HG03378 (cell line): Measurements from ENCODE around the gene ATP2A3.

Experiments used
- ATAC-seq: cut with Tn5 transposase; IDR thresholded peaks from one replicate; pipeline ENCODE4 v1.9.1; 2021; ENCODE audit warnings: mild to moderate bottlenecking, moderate library complexity; ENCODE audit not compliant: unreplicated experiment

ATP2A3 gene

DNA sequence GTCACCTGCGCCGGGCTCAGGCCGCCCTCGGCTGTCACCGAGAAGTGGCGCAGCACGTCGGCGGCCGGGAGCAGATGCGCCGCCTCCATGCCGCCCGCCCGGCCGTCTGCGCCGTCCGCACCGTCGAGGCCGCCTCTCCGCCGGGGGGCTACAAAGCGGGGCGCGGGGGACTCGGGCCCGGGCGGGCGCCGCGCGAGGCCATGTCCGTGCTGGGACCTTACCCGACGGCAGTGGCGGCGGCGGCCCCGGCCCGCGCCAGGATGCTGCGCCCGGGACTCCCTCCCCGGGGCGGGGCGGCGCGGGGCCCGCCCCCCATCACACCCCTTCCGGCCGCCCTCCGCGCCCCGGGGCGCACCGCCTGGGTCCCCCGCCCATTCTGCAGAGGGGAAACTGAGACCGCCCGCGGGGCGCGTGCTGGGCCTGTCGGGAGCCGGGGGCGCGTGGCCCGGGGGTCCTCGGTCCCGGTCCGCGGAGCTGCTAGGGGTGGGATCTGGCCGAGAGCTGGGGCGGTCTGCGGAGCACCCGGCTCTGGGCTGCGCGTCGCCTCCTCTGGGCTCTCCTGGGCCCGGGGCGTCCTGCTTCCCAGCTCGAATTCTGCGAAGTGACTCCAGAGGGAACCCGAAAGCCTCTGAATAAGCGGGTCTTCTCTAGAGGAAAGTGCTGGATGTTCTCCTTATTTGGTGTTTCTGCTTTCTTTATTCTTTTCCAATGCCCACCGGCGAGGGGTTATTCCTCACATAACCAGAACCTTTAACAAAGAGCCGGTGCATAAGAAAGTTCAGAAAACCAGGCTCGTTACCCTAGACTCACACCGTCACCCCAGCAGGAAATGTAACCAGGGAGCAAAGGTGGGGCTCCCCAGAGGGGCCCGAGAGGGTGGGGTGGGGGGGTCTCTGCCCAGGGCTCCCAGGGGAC, at the start of gene ATP2A3:
ATP2A3 (minus strand) TSS at position 235 of the 915 bp plus-strand sequence; CDS start at position 89, 146 bp downstream.
- no peak for ATAC-seq

DNA sequence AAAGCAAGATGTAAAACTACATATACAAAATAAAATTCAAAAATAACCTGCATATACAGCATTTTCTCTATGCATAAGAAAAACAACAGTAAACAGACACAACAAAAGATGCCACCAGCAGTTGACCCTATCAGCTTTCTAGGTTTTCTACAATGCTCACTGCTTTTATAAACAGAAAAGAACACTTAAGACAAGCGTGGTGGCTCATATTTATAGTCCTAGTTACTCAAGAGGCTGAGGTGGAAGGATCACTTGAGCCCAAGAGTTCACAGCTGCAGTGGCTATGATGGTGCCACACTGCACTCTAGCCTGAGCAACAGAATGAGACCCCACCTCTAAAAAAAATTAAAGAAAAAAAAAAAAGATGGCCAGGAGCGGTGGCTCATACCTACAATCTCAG, 46.5 kb upstream of the ATP2A3 start:
- ATAC-seq: no peak

DNA sequence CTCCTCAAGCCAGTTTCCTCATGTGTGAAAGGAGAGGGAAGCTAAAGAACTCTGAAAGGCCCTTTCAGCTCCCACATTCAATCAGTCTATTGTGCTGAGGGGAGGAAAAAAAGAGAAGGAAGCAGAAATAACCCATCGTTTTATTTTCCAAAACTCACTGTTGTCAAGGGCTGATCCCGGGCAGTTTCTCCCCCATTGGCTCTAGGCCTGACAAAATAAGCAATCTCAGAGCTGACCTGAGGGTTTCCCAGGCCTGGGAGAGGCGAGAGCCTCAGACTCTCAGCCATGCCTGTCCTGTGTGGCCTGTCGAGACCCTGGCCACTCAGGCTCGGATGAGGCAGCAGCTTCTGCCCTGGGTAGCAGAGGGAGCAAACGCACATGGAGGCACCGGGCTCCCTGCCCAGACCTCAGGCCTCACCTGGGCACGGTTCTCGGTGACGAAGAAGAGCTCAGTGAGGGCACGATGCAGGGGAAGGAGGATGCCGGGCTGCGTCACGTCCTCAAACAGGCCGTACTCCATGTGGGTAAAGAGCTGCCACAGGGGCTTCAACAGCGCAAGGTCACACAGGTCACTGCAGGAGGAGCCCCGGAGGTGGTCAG, 45.0 kb upstream of the ATP2A3 start:
- ATAC-seq: no peak

DNA sequence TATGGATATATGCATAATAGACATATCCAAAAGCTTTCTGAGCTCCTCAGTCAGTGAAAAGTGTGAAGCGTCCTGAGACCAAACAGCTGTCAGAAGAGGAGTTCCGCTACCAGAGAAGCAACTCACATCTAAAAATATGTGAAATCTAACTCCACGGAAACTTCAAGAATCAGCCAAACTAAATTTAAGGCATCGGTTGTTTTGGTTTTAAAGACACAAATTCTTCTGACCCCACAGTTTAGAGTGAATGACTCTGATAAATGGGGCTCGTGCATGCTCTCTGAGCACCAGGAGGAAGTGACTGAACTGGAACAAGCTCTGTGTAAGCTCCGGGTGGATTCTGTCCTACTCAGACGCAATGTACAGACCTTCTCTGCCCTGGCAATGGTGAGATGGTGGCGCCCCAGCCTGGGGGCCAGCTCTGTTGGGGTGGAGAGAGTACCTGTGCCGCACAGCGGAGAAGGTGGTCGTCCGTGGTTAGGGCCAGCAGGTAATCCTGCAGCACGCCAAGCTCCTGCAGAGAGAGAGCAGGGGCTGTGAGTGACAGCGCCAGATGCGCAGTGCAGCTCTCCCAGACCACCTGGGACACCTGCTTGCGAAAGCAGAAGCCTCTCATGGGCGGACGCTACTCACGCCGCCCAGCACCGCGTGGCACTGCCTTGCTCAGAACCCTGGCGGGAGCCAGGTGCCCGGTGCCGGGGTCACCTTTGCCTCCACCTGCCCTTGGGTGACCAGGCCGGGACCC, 44.4 kb upstream of the ATP2A3 start:
- ATAC-seq: no peak

DNA sequence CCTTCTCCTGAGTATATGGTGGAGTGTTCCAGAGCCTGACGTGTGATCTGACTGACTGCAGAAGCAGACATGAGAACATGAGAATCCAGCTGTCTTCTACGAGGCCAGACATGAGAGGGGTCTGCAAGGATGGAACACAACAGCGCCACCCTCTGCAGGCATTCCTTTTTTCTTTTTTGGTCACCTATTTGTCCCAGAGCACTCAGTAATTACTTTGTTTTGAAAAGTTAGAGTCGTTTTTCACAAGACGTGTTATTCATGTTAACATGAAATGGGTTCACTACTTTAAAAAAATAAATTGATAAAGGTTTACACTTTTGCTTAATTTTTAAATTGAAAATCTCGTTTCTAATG, 43.8 kb upstream of the ATP2A3 start:
- no peak for ATAC-seq

DNA sequence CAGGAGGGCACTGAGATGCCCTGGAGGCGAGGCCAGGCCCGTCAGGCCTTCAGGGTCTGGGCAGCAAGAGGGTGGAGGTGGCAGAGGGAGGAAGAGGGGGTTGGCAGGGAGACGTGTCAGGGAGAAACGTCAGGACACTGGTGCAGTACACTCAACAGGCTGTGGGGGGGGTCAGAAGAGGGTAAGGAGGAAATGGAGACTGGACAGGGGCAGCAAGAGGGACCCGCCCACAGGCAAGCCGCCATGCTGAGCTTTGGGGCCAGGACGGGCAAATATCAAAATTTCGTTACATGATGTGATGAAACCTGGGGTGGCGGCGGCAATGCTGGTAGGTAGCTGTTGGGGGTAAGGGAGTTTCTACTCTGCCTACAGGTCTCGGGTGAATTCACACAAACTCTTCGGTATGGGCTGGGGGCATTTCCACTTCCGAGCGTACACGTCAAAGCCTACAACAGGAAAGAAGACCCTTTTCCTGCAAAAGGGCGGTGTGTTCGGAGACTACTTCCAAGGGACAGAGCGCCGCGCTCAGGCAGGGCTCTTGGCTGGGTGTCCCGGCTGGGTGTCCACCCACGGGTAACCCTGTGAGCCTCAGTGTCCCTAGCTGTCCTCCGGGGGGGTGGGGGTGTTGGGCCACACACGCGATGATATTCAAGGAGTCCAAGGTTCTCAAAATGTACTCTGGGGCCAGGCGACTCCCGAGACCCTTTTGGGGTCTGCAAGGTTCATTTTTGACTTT, 43.3 kb upstream of the ATP2A3 start:
- ATAC-seq: no peak

DNA sequence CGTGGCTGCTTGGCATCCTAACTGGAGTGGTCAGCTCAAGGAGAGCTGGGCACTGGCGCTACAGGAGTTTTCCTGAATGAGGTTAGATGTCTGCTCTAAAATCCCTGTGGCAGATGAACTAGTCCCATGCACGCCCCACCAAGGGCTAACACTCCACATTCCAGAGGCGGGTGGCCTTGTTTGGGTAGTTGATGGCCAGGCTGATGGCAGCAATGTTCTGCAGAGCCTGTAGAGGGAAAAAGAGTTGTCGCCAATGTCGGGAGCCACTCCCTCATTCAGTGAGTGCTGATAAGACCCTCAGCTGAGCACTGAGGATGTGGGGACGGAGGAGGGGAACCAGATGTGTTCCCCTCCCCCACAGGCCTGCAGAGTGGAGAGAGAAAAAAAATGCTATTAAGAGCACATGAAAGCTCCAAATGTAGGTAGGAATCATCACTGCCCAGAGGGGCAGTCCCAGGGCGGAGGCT, 42.5 kb upstream of the ATP2A3 start:
- no peak for ATAC-seq

DNA sequence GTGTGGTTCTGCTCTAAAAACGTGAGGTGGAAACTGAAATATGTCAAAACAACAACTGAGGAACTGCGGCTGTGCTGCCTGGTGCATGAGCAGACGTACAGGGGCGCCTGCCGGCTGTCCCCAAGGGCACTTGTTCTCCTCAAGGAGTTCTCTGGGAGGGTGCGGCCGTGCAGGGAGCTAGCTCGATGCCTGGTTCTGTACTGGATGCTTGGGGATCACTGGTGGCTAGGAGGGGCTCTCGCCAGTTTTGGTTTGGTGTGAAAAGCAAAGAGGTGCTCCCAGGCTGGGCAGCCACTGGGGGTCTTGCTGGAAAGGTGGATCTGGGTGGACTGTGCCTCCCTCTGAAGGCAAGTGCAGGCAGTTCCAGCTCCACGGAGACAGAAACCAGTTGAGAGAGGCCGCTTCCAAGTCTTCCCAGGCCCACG, 41.9 kb upstream of the ATP2A3 start:
- no peak for ATAC-seq

DNA sequence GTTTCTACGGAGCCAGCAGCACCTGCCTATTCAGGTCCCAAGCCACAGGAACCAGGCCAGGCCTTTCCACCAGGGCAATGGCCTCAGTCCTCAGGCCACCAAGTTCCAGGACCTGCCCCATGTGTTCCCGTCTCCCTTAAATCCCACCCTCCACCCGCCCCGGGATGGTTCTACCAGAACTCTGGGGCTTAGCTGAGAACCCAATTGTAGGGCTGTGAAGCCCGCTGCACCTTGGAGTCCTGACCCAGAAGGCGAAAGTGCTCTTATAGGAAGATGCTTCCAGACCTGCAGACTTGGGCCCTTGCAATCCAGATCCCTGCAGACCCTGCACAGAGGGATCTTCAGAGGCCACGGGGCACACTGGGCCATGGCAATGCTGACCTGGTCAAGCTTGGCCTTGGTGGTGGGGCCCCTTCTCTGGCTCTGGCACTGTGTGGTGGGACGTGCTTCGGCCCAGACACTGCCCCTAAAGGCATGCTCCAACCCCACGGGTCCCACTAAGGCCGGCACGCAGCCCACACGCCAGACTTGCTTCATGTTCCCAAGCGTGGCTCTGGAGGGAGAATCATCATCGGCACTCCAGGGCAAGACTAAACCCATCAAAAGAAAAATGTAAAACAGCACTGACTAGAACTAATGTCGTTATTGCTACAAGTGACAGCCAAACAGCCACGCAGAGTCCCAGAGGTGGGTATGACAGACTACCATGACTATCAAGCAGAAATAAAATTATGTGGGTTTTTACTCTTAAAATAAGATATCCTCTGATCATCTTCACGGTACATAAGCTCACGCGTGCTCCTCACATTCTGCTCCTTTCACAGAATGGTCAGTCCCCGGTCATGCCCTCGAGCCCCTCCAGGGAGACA, 41.3 kb upstream of the ATP2A3 start:
- ATAC-seq: no peak

DNA sequence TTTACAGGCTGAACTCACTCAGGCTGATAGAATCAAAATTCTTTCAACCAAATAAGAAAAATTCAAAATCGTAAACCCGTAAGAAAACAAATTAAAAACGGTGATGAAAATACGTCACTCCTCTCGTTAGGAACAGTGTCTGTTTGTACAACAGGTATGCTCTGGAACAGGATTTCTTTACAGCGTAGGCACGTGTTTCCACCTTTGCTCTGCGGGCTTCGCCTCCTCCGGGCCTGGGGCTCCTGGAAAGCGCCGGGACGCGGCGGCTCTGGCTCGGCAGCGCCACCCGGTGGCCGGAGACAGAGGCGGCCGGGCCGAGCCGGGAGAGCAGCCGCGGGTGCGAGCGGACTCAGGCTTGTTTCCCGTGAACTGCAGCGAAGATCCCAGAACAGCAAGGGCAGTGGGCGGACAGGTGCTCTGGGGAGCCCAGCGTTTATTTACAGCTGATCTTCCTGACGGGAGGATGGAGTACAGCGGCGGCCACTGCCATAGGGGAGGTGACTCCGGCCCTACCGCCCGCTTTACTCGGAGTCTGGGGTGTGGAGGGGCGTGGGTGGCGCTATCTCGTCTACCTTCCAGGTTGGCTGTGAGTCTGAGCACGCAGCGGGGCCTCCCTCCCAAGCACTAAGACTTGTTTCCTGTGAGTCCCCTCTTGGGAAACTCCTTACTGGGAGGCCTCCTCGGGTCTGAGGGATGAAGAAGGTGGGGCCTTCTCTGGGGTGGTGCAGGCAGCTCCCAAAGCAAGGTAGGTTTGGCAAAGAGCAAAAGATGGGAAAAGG, 40.5 kb upstream of the ATP2A3 start:
- ATAC-seq: no peak

DNA sequence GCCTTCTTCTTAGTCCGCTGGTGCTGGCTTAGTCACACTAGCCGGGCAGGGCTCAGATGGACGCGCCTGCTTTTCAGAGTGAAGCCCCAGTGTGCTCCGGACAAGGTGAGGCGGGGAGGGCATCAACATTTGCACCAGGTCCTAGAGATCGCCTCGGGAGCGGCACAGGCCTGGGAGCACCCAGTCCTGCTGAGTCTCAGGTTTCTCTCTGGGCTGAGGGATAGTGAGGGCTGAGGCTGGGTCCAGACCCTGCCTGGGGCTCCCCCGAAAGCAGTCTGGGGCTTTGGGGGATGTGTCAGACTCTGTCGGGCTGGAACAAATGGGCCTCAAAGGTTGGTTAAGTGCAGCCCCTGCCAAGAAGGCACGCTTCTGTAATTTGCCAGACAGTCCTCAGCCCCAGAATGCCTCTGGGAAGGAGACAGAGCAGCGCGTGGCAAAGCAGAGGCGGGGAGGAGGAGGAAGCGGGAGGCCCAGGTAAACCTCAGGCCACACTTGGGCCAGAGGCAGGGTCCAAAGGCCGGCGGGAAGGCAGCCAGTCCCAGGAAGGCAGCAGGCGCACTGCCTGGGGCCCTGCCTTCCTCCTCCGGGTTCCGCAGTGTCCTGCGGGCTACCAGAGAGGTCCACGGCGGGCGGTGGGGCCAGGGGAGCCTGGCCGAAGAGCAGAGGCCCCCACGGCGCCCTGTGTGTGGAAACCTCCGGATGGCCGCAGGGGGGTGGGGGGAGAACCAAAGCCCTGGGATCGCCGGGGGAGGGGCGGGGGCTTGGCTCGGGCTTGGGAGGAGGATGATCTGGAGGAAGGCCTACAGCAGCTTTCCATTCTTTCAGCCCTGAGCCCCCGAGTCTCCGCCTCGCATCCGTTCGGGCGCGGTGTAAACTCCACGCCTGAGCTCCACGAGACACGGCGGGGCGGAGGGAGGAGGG, 39.5 kb upstream of the ATP2A3 start:
- no peak for ATAC-seq

DNA sequence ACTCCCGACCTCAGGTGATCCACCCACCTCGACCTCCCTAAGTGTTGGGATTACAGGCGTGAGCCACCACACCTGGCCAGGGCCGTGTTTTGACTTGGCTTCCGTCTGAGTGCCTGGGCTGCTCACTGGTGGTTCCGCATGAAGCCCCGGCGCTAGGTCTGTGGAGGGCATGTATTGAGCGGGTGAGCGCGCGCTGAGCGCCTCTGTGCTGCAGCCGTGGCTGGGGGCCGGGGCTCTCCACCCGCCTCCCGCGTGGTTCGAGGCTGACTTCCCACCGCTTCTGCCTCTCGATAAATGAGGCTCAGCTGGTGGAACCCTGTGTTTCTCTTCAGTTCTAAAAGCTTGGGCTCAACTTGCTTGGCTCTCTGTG, 38.9 kb upstream of the ATP2A3 start:
- ATAC-seq: no peak

DNA sequence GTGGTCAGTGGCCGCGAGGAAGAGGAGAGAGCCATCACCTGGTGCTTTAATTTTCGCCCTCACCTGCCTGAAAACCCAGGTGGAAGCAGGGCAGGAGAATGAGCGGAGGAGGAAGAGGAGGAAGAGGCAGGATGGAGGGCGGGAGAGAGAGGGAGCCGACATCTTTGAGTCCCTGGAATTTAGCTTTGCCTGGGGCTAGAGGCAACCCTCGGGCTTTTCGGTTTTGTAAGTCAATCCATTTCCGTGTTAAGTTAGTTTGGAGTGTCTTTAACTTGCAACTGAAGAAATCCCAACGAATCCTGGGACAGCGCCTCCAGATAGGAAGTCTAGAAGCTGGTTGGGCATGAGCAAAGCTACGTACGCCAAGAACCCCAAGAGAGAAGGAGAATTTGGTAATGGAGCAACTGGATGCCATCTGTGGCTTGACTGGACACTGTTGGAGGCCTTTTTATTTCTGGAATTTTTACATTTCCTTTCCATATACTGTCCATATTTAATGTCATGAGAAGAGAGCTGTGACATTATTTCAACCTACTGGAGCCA, 36.9 kb upstream of the ATP2A3 start:
- ATAC-seq: no peak

DNA sequence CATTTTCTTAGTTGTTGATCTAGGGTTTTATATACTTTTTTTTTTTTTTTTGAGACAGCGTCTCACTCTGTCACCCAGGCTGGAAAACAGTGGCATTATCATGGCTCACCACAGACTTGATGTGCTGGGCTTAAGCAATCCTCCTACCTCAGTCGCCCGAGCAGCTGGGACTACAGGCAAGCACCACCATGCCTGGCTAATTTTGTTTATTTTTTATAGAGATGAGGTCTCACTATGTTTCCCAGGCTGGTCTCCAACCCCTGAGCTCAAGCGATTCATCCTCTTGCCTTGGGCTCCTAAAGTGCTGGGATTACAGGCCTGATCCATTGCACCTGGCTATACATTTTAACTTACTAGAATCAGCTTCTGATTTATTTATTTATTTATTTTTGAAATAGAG, 34.2 kb upstream of the ATP2A3 start:
- ATAC-seq: no peak

DNA sequence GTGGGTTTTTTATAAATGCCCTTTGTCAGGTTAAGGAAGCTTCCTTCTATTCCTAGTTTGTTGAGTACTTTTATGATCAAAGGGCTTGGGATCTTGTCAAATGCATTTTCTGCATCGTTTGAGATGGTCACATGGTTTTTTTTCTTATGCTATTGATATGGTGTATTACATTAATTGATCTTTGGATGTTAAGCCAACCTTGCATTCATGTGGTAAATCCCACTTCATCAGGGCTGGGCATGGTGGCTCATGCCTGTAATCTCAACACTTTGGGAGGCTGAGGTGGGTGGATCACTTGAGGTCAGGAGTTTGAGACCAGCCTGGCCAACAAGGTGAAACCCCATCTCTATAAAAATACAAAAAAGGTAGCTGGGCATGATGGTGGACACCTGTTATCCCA, 30.8 kb upstream of the ATP2A3 start:
- ATAC-seq: no peak

DNA sequence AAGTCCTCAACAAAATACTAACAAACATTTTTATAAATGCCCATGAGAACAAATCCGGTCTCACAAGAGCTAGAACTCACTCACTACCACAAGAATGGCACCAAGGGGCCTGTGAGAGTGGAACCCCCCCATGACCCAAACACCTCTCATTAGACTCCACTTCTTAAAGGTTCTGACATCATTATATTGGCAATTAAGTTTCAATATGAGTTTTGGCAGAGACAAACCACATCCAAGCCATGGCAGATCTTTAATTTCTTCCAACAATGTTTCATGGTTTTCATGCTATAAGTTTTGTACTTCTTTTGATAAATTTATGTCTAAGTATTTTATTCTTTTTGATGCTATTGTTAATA, 30.0 kb upstream of the ATP2A3 start:
- no peak for ATAC-seq

DNA sequence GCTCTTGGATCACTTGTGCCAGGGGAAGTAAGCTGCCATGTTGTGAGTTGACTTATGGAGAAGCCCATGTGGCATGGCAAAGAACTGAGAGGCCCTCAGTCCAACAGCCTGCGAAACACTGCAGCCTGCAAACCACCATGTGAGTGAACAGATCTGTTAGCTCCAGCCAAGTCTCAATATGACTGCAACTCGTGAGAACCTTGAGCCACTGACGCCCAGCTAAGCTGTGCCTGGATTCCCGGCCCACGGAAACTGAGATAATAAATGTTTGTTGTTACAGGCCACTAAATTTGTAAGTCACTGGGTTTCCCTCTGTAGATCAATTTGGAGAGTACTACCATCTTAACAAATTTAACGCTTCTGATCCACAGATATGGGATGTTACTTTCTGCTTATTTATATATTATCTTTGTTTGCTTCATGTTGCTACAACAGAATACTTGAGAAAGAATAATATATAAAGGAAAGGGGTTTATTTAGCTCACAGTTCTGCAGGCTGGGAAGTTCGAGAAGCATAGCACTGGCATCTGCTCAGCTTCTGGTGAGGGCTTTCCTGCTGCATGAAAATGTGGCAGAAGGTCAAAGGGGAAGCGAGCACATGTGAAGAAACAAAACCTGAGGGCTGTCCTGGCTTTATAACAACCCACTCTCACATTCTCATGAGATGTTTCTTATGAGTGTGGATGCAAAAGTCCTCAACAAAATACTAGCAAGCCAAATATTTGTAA, 29.4 kb upstream of the ATP2A3 start:
- no peak for ATAC-seq
